HepG2 (cell line): ENCODE data around the gene C1QTNF12. TPM values are rescaled to one million over a fixed set of nuclear protein-coding genes. Genes with fewer than 3 reads are reported as not detected.

ENCODE experiments used
- ATAC-seq: fragments of 200-7000 bp; cut with Tn5 transposase; 3 replicates; pipeline ENCODE4 v1.9.1; 2020; ENCODE audit warnings: mild to moderate bottlenecking, moderate library complexity
- BruUV-seq: library from RNA; stranded (reverse); fragments of 400-500 nt; replicated peaks from 2 replicates; lab custom pipeline; 2021; lab: Mats Ljungman, UMichigan
- CTCF ChIA-PET: fragments of 300-600 bp; formaldehyde crosslinking; extraction: SDS; loops from one replicate; lab custom pipeline; 2021; ENCODE audit warnings: low total read pairs, inconsistent platforms, low intra/inter-chr PET ratio; lab: Yijun Ruan, JAX
- POLR2A ChIA-PET: fragments of 350-600 bp; sonication (Branson Sonifier 250); formaldehyde crosslinking; loops from one replicate; lab custom pipeline; 2020; ENCODE audit warnings: antibody characterized with exemption, inconsistent platforms; lab: Yijun Ruan, JAX
- DNase-seq: peaks from one replicate; pipeline ENCODE4 v3.0.0-alpha.2; 2015; ENCODE audit warnings: low spot score
- FAIRE-seq: peaks from 3 replicates; lab custom pipeline; 2011; peaks lifted over from hg19 to GRCh38; lab: Jason Lieb, UNC
- H2AFZ ChIP-seq: one replicate; pipeline ENCODE4 v1.6.1; 2011; ENCODE audit warnings: low read length, inconsistent platforms
- H3K27ac ChIP-seq: fragments of 300-600 bp; 3 replicates; pipeline ENCODE4 v1.8.0; 2011; ENCODE audit warnings: mixed run types, mild to moderate bottlenecking, mixed read lengths, low read length, inconsistent platforms; ENCODE audit not compliant: insufficient read depth; ENCODE audit errors: extremely low read length
- H3K27me3 ChIP-seq, 2 experiments: fragments of 200-600 bp in 1 of 2; 2 replicates in 1 of 2; 3 replicates in 1 of 2; pipeline versions ENCODE4 v1.6.0 to v1.8.0; 2011; ENCODE audit warnings: low read length in 2 of 2, mild to moderate bottlenecking in 2 of 2, moderate library complexity in 2 of 2, inconsistent platforms in 1 of 2; ENCODE audit not compliant: insufficient read depth in 2 of 2, control insufficient read depth in 1 of 2
- H3K36me3 ChIP-seq, 2 experiments: fragments of 200-600 bp in 1 of 2; replicated peaks in 1 of 2; 2 replicates in 1 of 2; 3 replicates in 1 of 2; pipeline versions ENCODE4 v1.5.1 to v1.8.0; 2011; ENCODE audit warnings: low read length in 2 of 2, inconsistent platforms in 1 of 2; ENCODE audit not compliant: insufficient read depth in 2 of 2, control insufficient read depth in 1 of 2
- H3K4me1 ChIP-seq: 2 replicates; pipeline ENCODE4 v1.5.1; 2012; ENCODE audit warnings: low read length, inconsistent platforms; ENCODE audit not compliant: insufficient read depth
- H3K4me2 ChIP-seq: 2 replicates; pipeline ENCODE4 v1.6.0; 2011; ENCODE audit warnings: low read depth, low read length, inconsistent platforms
- H3K4me3 ChIP-seq, 3 experiments: fragments of 200-600 bp in 1 of 3; sonication (generic), shearing (Covaris generic) in 1 of 3; replicated peaks in 1 of 3; 2 replicates each; pipeline ENCODE4 v1.5.1; 2011 to 2016; ENCODE audit warnings: low read length in 3 of 3, inconsistent platforms in 2 of 3, low read depth in 2 of 3, mild to moderate bottlenecking in 2 of 3, control low read depth in 1 of 3, mixed read lengths in 1 of 3; ENCODE audit not compliant: insufficient read depth in 1 of 3
- H3K79me2 ChIP-seq: one replicate; pipeline ENCODE4 v1.6.1; 2011; ENCODE audit warnings: low read length, inconsistent platforms; ENCODE audit not compliant: insufficient read depth
- H3K9ac ChIP-seq: 2 replicates; pipeline ENCODE4 v1.6.0; 2011; ENCODE audit warnings: mild to moderate bottlenecking, low read depth, low read length, inconsistent platforms; ENCODE audit not compliant: insufficient read depth
- H3K9me3 ChIP-seq: 2 replicates; pipeline ENCODE4 v1.5.1; 2012; ENCODE audit warnings: mild to moderate bottlenecking, low read length
- H4K20me1 ChIP-seq: 2 replicates; pipeline ENCODE4 v1.6.0; 2011; ENCODE audit warnings: inconsistent platforms, mild to moderate bottlenecking, low read length, moderate library complexity; ENCODE audit not compliant: insufficient read depth
- KDM5A ChIP-seq: fragments of 200-600 bp; sonication (generic); IDR thresholded peaks from 2 replicates; pipeline ENCODE4 v1.7.0; 2018; ENCODE audit warnings: antibody characterized with exemption, mild to moderate bottlenecking, low read length, borderline replicate concordance
- MEIS1 ChIP-seq: sonication (generic); formaldehyde crosslinking; IDR thresholded peaks from 2 replicates; pipeline ENCODE4 v1.9.0; 2021; ENCODE audit warnings: mild to moderate bottlenecking, missing genetic modification reagents, moderate library complexity, borderline replicate concordance
- SMARCE1 ChIP-seq: fragments of 450-650 bp; IDR thresholded peaks from 2 replicates; pipeline ENCODE4 v1.6.1; 2017; ENCODE audit warnings: borderline replicate concordance
- ZBTB46 ChIP-seq: sonication (generic); formaldehyde crosslinking; IDR thresholded peaks from 2 replicates; pipeline ENCODE4 v1.4.0; 2020; ENCODE audit warnings: mild to moderate bottlenecking, missing genetic modification reagents, borderline replicate concordance
- ZFP90 ChIP-seq: sonication (generic); formaldehyde crosslinking; IDR thresholded peaks from 2 replicates; pipeline ENCODE4 v1.8.0; 2022; ENCODE audit warnings: missing genetic modification reagents, mild to moderate bottlenecking, inconsistent platforms, borderline replicate concordance
- WGBS: methylation state at CpG from one replicate; pipeline ENCODE4 v1.1.6; 2017; ENCODE audit warnings: low lambda C conversion rate; 5-methylcytosine and 5-hydroxymethylcytosine counted together
- in situ Hi-C: cut with HindIII; loops from 2 replicates; pipeline ENCODE4 v1.10.0; 2017; ENCODE audit warnings: low pct_unique_long_range_greater_than_20kb; ENCODE audit not compliant: extremely low pct_ligation_motif_present
- intact Hi-C: fragments of 100-400 bp; cut with micrococcal nuclease; formaldehyde crosslinking; loops from one replicate; pipeline ENCODE4 v1.10.0; 2022; ENCODE audit not compliant: unreplicated experiment
- polyA plus RNA-seq, 8 experiments: library from polyadenylated mRNA; depleted of rRNA in 3 of 8; stranded (reverse) in 7 of 8; unstranded in 1 of 8; fragments of >200 nt; fragmentation: Illumina TruSeq in 4 of 8; extraction: Trizol in 4 of 8; gene quantifications; 2 replicates each; pipeline versions ENCODE4 v1.2.1 to v1.2.3, GENCODE V29; 2011 to 2016; ENCODE audit warnings: low read depth in 4 of 8, missing spikeins in 1 of 8, mixed read lengths in 1 of 8; ENCODE audit not compliant: insufficient read depth in 1 of 8
- total RNA-seq, 5 experiments: library from RNA; depleted of rRNA; stranded (reverse); fragments of >200 nt; fragmentation: Illumina TruSeq; extraction: Trizol; gene quantifications; 2 replicates each; pipeline ENCODE4 v1.2.3, GENCODE V29; 2016; ENCODE audit warnings: low read depth in 1 of 5

Gene C1QTNF12
- total and polyA plus RNA-seq, 2 of the 13 experiments (the other 11 are each of a cell fraction or from before 2014, with no cell fraction given) = 0.18 to 0.64 TPM

- TF ChIP-seq SMARCE1 = no peak
These were observed 32.1 kb upstream of the C1QTNF12 start (continued) for GRCh38 chr1:1278620-1279019.

GRCh38 chr1:1275836-1276235 lies 29.3 kb upstream of the C1QTNF12 start:
- ChIA-PET POLR2A (no interaction called here), CTCF (no interaction called here)
- 85% methylated on average over 9 of the region's 9 CpGs for WGBS
- DNase-seq (no peak), FAIRE-seq (no peak), ATAC-seq (no peak)
- Histone ChIP-seq H3K9me3 (no peaks in the 10 kb centered on the region), H4K20me1 (peaks cover 15% of the 10 kb centered on the region; the same call in 1 of the 2 replicates), H3K79me2 (peaks cover 24% of the 10 kb centered on the region), H3K9ac (no peak overlapping the region), H3K36me3 (peaks cover 0 to 2% of the 10 kb centered on the region in 2 experiments; a peak in 1 of 5 replicates), H3K27me3 (no peaks in the 10 kb centered on the region; a peak in 1 of 5 replicates), H3K4me2 (no peak overlapping the region), H3K4me3 (no peak overlapping the region), H2AFZ (no peak overlapping the region), H3K27ac (no peak overlapping the region), H3K4me1 (peaks cover 53% of the 10 kb centered on the region)
- BruUV-seq = TSS peak; percentile 70
- in situ Hi-C loops = no loop called here
- intact Hi-C loops = no loop called here
- no peak for TF ChIP-seq KDM5A
- no peak for TF ChIP-seq ZFP90
- TF ChIP-seq MEIS1 (CRISPR knock-in tag) = no peak
- TF ChIP-seq ZBTB46 (CRISPR knock-in tag) = no peak
